IMR-90 (cell line): ENCODE results near the gene RFX3.

Experiments used
- BHLHE40 ChIP-seq: fragments of 150-350 bp; IDR thresholded peaks from 2 replicates; pipeline ENCODE4 v1.6.1; 2016; ENCODE audit warnings: mild to moderate bottlenecking, low read depth, low read length
- CHD1 ChIP-seq: IDR thresholded peaks from 2 replicates; pipeline ENCODE4 v1.6.1; 2012; ENCODE audit warnings: low read depth, low read length, improper control_type of control experiment
- FOS ChIP-seq: fragments of 150-350 bp; IDR thresholded peaks from 2 replicates; pipeline ENCODE4 v1.6.1; 2016; ENCODE audit warnings: low read depth, low read length
- POLR2A ChIP-seq: IDR thresholded peaks from 2 replicates; pipeline ENCODE4 v1.6.1; 2012; ENCODE audit warnings: mild to moderate bottlenecking, low read depth, low read length
- RAD21 ChIP-seq: IDR thresholded peaks from 2 replicates; pipeline ENCODE4 v1.6.1; 2012; ENCODE audit warnings: low read length, improper control_type of control experiment
- TF ChIP-seq, protein P1 (sequence below): conservative IDR thresholded peaks from 2 replicates; pipeline ENCODE4 v1.5.1; 2012; ENCODE audit warnings: mild to moderate bottlenecking, low read depth, low read length, improper control_type of control experiment
- TF ChIP-seq, protein P2 (sequence below): fragments of 150-350 bp; IDR thresholded peaks from 2 replicates; pipeline ENCODE4 v1.6.1; 2017; ENCODE audit warnings: mild to moderate bottlenecking, antibody characterized with exemption, low read length, low read depth

DNA sequence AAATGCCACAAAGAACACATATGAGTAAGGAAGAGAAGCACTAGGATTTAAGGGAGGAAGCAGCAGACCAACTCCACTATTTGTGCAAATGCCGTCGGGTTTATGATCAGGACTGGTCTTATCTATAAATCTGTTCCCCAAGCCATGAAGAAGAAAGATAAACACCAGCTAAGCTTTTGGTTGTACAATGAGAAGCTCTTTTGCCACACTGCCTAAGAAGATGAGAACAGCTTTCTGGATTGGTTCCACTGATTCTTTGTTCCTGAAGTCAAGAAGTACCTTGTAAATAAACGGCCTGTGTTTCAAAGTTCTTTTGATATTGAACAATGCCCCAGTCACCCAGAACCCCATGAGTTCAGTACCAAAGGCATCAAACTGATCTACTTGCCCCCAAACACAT, 93.9 kb downstream of the RFX3 start:
- TF ChIP-seq FOS (no peak), CHD1 (no peak), BHLHE40 (no peak), POLR2A (no peak), RAD21 (no peak)
- TF ChIP-seq, protein P1, sequence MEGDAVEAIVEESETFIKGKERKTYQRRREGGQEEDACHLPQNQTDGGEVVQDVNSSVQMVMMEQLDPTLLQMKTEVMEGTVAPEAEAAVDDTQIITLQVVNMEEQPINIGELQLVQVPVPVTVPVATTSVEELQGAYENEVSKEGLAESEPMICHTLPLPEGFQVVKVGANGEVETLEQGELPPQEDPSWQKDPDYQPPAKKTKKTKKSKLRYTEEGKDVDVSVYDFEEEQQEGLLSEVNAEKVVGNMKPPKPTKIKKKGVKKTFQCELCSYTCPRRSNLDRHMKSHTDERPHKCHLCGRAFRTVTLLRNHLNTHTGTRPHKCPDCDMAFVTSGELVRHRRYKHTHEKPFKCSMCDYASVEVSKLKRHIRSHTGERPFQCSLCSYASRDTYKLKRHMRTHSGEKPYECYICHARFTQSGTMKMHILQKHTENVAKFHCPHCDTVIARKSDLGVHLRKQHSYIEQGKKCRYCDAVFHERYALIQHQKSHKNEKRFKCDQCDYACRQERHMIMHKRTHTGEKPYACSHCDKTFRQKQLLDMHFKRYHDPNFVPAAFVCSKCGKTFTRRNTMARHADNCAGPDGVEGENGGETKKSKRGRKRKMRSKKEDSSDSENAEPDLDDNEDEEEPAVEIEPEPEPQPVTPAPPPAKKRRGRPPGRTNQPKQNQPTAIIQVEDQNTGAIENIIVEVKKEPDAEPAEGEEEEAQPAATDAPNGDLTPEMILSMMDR = no peak
- TF ChIP-seq, protein P2, sequence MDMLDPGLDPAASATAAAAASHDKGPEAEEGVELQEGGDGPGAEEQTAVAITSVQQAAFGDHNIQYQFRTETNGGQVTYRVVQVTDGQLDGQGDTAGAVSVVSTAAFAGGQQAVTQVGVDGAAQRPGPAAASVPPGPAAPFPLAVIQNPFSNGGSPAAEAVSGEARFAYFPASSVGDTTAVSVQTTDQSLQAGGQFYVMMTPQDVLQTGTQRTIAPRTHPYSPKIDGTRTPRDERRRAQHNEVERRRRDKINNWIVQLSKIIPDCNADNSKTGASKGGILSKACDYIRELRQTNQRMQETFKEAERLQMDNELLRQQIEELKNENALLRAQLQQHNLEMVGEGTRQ = no peak
